NCI-H1048 (cell line): Measurements from ENCODE around the gene FOXP1.

ENCODE experiments used
- DNase-seq: peaks from one replicate; lab custom pipeline; 2025; lab: John Stamatoyannopoulos, UW

The FOXP1 gene

DNA sequence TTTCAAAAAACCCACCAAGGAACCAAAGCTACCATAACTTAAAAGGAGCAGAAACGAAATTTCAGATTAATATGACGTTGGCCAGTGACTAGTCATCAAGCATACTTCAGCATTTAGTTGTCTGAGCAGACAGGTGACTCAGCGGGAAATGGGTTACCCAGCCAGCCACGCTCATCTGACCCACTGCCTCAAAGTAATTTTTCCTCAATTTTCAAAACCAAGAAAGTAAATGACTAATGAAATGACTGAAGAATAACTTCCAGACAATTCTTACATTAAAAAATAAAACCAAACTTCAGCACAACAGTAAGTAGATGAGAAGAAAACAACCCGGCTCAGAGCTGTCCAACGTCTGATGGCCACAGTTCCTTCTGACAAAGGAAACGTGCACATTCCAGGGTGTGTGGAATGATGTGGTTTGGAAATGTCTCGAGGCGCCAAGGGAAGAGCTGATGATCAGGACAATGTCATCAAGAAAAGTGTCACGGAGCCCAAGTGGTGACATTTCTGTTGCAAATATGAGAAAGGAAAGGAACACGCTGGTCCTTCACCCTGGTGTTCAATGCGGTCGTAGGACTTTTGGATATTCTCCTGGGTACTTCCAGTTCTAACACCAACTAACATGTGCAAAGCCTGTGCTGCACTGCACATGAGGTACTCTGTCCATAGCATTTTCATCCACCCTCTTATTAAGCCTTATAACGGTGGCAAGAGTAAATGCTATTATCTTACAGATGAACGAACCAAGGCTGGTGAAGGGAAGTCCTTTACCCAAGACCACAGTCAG, 79.1 kb downstream of the FOXP1 start:
- DNase-seq = no peak

DNA sequence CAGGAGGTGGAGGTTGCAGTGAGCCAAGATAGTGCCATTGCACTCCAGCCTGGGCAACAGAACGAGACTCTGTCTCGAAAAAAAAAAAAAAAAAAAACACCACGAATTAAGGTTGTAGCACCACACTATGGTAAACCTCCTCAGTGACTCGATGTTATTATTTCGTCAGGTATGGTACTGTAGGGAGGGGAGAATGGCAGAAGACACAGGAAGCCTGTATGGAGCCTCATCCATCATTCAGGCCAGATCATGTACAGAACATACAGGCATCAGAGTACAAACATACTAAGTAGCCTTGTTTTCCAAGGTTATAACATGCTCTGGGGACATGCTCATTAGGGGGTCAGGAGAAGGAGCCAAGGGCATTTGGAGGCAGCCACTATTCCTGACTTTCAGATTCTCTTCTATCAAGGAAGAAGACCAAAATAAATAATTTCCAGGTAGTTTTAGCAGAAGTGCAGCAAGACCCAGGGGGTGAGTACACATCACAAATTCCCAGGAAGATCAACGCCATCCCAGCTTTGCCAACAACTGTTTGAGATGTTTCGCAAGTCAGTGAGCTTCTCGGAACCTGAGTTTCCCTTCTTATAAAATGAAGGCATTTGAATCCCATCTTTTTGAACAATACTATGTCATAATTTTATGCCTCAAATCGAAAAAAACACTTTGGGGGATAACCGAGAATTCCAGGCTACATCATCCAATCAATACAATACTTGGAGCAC, 79.8 kb downstream of the FOXP1 start:
- no peak for DNase-seq

DNA sequence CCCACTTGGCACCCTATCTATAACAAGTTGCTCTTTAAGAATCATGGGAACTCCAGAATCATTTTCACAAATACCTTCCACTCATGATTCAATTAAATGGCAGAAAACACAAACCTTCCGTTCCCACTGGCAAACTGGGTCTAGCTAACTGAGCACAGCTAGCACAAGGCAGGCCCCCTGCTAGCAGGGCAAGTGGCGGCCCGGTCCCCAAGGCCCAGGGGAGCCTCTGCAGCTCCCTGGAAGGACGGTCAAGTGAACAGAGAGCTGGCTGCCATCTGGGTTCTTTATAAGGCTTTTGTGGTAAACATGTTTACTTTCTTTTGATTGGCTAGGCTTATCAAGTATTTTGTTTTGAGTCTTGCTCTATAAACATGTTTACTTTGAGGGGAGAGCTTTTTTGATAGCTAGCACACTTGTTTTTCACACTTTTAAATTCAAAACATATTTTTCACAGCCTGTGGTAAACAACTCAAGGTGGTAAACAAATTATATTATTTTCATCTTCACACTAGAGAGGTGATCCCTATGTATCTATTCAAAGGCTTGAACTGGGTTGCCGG, 81.4 kb downstream of the FOXP1 start:
- no peak for DNase-seq

DNA sequence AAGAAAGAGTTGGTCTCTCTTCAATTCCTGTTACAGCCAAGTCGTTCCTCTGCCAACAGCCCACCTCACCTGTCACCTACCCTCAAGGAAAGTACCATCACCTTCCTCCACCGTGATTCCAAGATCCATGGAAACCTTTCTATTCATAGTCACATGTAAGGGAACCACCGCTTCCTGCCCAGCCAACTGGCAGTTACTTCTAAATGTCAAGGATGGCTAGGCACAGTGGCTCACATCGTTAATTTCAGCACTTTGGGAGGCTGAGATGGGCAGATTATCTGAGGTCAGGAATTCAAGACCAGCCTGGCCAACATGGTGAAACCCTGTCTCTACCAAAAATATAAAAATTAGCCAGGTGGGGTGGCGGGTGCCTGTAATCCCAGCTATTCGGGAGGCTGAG, 82.8 kb downstream of the FOXP1 start:
- no peak for DNase-seq

DNA sequence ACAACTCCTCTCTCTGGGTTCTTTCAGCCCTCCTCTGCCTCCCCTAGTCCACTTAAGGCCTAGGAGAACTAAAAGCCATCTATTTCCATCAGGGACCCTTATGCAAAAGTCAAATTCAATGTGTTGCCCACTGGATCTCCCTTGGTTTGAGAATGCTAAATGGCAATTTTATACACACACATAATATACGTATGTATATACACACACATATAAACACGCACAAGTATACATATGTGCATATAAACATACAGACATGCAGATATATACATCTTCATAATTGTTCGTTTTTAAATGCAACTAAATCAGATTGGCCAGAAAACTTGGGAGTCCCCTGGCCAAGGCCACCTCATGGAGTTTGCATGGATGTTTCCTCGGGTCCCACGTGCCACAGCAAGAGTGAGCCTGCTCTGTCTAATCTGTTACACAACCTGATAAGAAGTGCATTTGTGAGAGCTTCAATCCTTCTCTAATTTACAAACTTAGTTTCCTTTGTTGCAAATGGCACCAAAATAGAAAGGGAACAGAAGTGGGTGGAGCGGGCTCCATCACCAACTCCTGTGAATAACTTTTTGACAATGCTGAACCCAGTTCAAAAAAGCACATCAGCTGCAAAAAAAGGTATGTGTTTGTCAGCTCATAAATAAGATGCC, 84.2 kb downstream of the FOXP1 start:
- DNase-seq = no peak

DNA sequence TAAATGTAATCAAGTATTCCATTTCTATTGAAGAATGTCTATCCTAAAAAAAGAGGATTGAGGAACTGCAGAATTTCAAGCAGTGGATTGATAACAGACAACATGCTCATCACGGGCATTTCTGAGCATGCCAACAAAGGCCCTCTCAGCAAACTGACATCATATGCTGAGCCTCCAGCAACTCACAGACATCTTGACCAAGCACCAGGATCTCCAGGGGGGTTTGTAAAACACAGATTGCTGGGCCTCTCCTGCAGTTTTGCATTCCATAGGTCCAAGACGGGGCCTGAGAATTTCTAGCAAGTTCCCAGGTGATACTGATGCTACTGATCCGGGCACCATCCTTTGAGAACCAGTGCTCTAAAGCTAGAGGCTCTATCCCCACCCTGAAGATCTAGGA, 85.0 kb downstream of the FOXP1 start:
- DNase-seq = no peak

DNA sequence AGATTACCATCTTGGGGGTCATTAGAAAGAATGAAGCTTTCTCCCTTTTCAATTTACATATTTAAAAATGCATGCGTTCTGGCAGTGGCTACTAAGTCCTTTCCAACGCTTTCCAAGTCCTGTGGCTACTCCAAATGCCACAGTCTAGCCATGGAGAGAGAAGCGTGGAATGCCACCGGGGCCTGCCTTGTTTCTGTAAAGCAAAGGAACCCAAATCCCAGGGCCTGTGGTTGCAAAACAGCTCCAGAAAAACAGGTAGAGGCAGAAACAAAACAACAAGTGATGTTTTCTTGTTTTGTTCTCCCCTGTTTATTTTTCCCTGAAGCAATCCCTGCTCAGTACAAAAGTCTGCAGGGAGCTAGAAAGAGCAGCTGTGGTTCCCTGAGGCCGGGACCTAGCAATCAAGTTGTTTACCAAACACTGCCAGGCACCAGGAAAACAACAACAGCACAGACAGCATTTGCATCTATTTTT, 85.5 kb downstream of the FOXP1 start:
- DNase-seq = no peak

DNA sequence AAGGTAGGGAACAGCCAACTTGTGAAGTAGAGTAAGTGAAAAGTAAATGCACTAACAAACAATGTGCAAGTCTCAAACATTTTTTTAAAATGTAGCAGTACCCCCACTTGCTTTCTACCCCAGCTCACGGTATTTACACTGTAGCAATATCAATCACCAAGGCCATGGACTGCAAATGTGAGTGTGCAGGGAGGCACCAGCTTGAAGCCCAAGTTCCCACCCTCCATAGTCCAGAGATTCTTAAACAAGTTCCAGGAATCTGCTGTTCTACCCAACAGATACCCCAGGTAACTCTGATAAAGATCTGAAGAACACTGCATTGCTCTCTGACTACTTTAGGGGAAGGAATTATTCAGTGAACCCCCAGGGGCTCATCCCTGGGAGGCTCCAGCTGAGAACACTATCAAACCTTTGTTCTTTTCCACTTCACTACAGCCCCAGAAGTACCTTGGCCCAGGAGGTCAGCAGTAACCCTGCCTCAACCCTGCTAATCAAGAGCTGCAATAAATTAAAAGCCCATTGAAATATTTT, 86.1 kb downstream of the FOXP1 start:
- no peak for DNase-seq

DNA sequence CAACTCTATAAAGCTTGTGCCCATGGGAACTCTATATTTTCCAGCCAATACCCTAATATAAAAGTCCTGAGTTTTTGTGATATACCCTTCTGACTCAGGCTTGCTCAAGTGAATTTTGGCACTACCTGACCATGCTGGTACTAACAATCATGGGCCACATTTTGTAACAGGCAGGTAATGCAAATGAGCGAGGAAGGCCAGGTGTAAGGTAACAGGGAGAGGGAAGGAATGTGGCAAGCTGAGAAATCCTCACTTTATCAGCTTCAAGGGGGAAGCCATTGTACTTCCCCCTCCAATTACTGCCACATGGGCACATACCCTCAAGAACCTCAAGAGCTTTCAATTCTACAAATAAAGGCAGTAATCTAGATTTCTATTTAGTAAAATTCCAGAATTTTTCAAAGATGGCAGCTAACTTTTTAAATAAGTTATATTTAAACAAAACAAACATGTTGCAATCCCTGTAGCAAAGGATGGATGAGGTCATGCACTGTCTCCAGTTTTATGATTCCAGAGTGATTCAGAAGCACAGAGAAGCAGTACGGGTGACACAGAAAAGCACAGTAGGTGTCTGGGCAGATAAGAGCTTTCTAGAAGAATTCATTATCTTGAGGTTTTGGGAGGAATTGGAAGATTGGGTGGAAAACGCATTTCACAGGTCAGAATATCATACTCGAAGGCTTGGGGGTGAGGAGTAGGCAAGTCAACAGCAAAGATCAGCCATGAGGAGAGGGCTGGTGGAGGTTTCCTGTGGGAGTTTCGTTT, 87.6 kb downstream of the FOXP1 start:
- DNase-seq = no peak

DNA sequence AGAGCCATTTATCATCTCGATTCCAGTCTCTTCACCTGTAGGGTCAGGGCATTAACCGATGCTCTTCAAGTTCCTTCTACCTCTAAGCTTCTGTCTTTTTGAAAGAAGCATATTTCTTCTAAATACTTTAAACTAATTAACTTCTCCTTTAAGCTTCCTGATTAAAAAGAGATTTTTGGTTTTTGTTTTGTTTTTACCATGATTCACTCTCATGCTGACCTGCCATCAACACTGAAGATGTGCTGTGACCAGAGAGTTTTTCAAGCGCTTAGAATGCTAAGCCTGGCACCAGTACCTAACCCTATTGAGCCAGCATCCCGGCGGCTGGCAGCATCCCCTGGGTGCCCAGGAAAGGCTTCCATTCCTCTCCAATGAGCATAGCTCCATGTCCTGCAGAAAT, 89.3 kb downstream of the FOXP1 start:
- no peak for DNase-seq

DNA sequence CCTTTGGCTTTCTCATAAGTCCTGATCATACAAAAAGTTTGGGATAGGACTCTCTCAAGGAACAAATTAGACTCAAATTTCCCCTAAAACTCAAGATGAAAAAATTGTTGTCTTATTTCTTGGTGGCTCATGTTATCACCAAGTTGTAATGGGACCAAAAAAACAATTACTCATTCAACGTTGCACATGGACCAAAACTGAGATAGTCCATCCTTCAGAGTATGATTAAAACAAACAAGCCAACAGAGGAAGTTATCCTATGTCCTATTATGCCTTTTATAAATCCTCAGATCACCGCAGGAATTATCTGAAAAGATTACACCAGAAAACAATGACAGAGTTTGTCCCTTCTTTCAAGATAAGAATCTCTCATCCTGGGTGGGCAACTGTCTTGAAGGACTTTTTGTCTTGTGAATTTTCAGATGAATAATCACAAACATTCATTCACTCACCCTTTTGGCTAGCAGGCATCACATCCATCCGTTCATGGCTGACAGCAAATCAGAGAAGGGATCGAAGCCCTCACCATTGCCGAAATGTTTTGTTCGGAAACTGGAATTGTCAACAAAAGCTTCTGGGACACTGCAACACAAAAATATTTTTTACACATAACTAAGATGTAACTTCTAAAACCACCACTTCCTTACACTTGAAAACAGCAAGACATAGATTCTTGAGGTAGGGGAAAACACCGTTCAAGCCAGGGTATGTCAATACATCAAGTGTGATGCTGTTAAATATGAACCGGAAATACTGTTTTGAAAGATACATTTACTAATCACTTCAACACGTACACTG, 90.4 kb downstream of the FOXP1 start:
- DNase-seq = no peak

DNA sequence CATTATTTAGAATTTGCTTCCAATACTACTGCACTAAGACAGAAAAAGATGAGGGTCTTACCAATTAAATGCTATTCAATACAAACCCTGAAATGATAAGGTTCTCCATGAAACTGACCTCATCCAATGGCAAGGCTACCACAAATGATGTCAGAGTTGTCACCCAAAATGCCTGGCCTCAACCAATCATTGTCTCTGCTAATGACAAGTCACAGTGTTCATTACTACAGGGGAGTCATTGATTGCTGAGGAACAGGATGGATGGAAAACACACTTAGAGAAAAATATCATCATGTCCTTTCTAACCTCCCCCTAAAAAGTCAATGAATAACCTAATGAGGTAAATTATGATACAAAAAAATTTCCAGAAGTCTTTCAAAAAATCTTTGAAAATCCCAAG, 91.0 kb downstream of the FOXP1 start:
- no peak for DNase-seq

DNA sequence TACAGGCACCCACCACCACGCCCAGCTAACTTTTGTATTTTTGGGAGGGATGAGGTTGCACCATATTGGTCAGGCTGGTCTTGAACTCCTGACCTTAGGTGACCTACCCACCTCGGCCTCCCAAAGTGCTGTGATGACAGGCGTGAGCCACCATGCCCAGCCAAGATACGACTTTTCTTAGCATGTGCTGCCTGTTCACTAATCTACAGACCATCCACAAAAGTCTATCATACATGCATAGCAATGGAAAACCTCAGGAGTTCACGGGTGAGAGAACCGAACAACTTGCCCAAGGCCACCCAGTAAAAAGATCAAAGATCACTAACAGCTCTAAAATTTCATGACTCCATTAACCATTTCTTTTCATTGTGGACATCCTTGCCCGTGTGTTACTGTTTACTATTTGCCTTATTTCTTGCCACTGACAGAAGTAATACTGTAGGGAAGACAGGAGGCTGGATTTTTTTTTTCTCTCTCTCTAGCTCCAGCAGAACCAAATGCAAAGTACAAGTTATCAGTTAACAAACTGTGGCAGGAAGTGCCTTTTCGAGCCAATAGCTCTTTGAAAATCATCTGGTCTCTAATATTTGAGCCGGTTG, 92.3 kb downstream of the FOXP1 start:
- DNase-seq = no peak

DNA sequence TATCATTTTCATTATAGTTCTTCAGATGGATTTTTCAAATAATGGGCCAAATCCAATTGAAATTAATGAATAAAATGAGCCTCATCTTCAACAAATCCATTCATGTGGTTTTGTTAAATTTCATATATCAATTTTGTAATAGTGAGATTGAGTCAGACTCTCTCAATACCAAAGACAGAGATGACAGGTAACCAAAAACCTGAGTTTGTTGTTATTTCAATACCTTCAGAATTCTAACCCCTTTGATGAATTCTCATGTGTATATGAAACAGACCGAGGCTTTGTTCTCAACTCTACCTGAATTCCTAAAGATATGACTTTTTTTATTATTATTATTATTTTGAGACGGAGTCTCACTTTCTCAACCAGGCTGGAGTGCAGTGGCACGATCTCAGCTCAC, 92.8 kb downstream of the FOXP1 start:
- no peak for DNase-seq

DNA sequence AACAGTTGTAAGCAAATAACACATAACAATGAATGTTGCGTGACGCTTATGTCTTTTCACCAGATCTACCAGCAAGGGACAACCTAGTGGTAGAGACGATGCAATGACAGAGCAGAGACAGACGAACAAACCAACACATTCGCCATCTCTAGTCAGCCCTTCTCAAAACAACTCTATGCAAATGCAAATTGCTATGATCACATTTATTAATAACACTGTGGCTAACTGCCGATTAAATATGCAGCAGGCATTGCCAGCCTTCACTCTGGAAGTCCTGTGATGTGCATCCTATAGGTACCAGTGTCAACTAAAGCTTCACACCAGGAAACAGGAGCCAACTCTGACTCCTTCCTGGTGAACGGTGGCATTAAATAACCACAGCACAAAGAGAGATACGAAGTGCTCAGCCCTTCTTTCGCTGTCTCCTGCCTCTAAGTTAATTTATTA, 94.2 kb downstream of the FOXP1 start:
- DNase-seq = no peak

DNA sequence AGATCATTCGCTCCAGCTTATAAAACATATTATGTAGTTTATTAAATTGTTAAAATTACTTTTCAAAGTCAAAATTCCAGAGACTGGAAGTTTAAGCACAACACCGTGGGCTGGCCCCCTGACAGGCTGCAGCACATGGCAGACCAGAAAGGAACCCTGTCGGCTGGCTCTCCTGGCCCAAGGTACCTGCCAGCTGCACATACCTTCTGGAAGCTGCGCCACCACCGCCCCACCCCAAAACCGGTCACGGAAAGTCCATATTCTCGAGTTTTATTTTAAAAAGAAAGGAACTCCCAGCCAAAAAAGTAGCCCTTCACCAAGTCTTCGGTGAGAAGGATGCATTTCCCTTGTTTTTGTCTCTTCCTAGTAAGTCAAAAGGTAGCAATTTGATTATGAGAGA, 94.6 kb downstream of the FOXP1 start:
- DNase-seq = no peak

DNA sequence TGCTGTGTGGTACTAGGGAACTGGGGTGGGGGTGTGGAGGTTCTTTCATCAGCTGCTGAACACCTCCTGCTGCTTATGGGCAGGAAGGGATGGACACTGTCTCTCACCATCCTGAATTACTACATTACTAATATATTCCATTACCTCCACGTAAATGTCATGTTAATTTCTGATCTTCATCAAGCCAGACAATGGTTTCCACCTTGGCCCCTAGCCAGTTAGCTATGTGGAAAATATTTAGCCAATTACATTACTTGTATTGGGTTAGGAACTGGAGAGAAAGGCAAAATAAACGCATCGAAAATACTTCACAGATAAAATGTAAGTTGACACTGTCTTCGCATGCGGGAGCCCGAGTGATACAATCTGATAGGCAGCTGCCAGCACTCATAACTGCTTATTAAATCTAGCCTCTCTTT, 95.1 kb downstream of the FOXP1 start:
- no peak for DNase-seq

DNA sequence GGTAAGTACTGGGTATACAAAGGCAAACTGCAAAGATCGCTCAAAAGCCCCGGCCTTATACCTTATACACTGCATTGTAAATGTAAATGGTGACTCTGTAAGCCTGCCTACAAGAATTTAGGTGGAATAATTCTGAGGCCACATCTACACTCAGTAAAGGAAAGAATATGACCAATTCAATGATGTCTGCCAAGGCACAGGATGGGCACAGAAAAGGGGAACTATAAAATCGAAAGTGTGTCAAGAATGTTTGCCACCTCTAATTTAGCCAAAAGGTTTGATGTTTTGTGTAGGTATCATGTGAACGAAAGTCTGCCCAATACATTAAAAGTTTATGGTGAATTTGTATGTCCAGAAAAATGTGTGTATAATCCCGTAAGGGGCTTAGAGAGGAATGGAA, 96.1 kb downstream of the FOXP1 start:
- no peak for DNase-seq

DNA sequence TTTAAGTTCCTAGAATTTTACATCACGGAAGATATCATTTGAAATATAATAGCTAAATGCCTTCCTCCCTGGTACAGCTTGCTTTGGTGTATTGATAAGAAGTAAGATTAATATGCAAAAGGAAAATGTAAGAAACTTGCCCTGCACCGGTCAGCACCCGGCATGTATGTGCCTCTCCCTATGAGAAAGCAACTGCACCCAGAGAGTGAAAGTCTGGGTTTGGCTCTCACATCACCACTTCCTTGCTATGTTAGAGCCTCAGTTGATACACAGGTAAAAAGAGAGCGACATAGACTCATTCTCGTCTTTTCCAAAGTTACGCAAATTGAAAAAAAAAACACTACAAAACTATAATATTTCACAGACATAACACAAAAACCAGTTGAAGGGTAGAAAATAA, 96.7 kb downstream of the FOXP1 start:
- DNase-seq = no peak

DNA sequence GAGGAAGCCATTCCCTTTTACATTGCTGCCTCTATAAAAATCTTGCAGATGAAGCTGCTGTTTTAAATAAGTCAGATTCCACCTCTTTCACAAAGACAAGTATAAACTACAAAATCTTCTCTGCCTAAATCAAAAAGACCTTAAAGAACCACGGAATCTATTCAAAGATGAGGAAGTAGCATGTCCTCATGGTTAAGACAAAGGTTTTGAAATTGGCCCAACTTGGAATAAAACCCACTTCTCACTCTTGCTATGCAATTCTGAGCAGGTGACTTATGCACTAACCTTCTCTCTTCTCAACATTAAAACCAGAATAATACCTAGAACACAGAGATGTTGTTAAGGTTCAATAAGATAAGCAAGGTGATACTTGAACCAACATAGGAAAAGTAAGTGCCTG, 97.6 kb downstream of the FOXP1 start:
- no peak for DNase-seq
